HG03280 (cell line): Measurements from ENCODE around the gene MAP3K14.

Experiments used
- ATAC-seq: cut with Tn5 transposase; IDR thresholded peaks from one replicate; pipeline ENCODE4 v1.9.1; 2021; ENCODE audit warnings: mild to moderate bottlenecking, moderate library complexity; ENCODE audit not compliant: unreplicated experiment

The MAP3K14 gene

DNA sequence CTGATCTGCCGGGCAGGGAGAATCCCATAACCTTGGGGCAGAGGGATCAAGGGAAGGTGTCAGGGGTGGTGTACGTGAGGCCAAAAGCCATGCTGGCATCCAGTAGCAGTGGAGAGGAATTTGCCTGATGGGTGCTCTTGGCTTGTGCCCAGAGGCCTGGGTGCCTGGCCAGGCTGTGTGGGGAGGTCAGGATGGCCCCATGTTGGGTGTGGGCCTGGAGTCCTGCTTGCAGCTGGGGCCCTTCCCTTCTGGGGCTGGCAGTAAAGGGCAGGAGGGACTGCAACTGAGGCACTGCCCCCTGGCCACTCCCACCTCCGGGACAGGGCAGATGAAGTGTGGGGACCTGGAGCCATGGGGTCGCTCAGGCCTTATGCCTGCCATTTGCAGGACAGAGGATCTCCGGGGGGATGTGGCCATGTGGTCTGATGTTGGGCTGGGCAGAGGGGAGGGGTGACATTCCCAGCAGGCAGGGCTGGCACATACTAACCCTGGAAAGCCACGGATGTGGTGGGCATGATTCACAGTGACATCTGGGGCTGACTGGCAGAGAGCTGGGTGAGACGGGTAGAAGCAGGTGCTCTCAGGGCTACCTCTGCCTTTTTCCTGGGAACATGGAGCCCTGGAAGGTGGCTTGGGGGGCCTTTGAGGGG is 91.6 kb downstream of the MAP3K14 start:
- ATAC-seq, result no peak

DNA sequence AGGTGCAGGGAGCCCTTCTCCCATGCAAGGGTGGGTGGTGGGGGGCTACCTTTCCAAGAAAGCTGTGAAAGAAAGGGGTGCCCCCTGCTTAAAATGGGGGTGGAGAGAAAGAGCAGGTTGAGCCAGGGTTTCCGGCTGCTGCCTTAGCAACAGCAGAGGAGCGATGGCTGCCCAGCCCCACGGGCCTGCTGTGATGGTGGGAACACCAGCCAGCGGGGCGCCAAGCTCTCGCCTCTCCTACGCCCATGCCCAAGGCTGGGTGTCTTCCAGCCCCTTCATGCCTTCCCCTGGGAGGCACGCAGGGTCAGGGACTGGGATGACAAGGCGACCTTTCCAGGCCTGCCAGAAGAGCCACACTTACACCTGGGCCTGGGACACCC is 92.2 kb downstream of the MAP3K14 start:
- ATAC-seq, result no peak

DNA sequence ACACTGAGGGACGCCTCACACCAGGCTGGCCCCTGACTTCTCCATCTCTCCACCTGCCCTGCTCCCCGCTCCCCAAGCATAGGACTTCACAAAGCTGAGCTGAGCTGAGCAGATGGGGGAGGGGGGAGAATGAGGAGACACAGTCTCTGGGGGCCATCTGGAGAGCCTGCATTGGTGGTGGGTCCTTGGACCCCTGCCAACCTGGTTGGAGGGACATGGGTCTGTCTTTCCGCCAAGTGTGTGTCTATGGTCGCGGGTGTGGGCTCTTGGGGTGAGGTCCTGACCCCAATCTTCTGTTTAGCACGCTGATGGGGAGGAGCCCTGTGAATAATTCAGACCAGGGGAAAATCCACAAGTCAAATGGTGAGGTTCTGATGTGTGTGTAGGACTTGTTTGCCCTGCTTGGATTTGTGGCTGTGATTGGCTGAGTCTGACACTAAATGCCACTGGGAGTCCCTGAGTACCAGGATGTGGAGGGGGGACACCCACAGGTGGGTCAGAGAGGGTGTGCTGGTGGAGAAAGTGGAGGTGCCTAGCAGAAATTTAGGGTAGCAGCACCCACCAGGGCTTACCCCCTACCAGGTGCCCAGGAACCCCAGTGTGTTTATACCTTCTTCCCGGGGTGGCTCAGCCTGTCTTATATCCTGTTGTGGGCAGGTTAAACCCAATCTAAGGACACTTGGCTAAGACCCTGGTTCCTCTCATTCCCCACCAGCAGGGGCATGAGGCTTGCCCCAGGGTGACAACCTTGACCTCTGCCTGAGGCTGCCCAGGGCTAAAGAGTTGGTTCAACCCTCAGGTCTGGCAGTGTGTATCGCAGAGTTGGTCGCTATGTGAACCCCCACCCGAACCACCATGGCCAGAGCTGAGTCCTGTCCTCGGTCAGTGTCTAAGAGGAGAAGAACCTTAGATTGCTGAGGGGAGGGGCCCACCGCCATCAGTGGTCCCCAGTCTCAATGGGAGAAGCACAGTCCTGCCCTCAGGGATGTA is 93.0 kb downstream of the MAP3K14 start:
- no peak for ATAC-seq

DNA sequence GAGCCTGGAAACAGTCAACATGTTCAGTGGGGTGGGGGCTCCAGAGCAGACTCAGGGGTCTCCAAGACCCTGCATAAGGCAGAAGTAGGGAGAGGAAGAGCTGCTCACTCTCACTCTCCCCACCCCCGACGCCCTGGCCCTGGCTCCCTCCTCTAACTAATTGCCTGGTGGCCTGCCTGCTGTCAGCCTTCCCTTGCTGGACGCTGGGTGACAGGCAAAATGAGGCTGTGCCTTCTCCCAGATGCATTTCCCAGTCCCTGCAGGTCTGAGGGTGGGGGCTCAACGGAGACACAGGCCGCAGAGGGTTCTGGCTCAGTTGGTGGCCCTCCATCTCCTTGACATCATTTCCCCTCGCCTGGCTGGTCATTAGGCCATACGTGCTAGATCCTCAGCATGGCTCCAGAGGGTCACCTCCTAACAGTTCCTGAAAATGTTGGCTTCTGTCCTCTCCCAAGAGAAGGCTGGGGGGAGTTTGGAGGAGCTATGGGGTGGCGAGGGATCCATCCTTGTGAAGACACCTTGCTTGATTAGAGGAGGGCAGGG is 93.8 kb downstream of the MAP3K14 start:
- no peak for ATAC-seq

DNA sequence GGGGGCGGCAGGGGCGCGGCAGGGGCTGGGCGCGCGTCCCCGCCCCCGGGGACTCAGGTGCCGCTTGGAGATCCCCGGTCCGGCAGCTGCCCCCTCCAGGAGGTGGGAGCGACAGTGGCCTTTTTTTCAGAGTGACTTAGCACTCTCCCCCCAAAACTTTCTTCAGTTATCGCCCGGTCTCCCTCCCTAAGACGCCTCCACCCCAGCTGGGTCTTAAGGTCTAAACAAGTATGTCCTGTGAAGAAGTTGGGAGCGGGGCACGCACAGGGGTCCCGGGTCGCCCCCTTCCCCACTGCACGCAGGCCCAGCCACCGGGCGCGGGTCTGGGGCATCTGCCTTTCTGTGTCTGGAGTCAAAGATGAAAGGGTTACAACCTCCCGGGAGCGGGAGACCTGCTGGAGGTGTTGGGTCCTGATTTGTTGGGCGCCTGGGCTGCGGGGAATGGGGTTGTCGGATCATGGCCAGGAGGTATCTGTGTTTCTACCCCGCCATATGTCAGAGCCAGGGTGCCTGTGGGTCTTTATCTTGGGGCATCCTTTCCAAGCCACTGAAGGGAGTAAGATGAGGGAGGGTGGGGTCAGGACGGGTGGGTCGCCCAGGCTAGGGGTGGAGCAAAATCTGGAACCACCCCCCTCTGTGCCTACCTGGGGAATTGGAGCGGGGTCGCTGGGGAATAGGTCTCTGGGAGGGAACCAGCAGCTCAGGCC is 94.4 kb downstream of the MAP3K14 start:
- no peak for ATAC-seq

DNA sequence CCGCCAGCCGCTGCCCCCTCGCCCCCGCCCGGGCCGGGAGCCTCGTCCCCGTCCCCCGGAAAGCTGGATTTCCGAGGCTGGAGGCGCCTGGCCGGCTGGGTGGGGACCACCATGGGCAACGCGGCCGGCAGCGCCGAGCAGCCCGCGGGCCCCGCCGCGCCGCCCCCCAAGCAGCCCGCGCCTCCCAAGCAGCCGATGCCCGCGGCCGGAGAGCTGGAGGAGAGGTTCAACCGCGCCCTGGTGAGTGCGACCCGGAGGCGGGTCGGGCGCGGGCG is 94.9 kb downstream of the MAP3K14 start:
- no peak for ATAC-seq

DNA sequence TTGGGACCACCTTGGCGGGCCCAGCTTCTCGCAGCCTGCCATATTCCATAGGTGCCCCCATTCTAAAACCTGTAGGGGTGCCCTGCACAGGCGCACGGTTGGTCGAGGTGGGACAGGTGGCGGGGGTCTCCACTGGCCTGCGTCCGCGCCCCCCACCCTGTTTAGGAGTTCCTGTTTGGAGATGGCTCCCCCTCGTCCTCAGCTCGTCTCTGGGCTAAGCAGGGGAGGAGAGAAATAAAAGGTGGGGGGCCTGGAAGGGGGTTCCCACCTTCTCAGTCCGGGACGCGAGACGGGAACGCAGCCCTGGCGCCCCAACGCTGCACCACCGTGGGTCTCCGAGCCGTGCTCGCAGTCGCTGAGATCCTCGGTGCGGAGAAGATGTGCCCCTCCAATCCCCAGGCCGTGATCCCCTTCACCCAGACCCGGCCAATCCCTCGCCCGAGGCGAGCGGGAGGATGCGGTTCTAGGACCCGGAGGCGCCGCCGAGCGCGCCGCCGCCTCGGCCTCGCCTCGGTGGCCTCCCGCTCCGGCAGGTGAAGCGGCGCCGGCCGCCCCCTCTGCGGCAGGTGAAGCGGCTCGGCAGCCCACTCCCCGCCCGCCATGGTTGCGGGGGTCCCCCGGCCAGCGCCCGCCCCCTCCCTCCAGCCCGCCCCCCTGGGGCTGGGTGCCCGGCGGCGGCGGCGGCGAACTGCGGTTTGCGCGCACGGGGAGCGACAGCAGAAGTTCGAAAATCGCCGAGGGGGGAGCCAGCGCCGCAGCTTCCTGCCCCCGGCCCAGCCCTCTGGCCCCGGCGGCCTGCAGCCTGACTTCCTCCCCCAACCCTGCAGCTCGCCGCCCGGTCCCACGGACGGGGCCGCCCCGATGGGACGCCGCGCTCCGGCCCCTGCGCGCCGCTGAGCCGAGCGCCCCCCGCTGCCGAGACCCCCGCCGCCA is 95.5 kb downstream of the MAP3K14 start, which contains the start of gene FMNL1:
FMNL1 (plus strand) TSS at position 805 of the 933 bp plus-strand sequence. CDS start 240 bp downstream, outside the sequence.
- ATAC-seq, result no peak

DNA sequence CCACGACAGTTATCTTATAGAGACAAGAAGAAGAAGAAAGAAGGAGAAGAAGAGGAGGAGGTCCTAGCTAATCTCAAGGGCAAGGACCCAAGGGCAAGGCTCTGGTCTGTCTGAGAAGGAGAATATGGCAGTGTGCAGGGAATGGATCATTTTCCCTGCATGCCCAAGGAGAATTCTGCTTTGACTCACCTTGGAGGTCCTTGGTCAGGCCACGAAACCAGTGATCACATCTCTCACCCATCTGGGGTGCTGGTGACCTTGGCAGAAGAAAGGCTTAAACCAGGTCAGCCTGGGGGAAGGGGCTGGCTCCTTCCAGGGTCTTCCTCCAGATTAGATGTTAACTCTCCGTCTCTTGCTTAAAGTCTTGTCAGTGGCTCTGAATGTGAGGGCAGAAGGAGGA is 96.7 kb downstream of the MAP3K14 start:
- ATAC-seq, result no peak

DNA sequence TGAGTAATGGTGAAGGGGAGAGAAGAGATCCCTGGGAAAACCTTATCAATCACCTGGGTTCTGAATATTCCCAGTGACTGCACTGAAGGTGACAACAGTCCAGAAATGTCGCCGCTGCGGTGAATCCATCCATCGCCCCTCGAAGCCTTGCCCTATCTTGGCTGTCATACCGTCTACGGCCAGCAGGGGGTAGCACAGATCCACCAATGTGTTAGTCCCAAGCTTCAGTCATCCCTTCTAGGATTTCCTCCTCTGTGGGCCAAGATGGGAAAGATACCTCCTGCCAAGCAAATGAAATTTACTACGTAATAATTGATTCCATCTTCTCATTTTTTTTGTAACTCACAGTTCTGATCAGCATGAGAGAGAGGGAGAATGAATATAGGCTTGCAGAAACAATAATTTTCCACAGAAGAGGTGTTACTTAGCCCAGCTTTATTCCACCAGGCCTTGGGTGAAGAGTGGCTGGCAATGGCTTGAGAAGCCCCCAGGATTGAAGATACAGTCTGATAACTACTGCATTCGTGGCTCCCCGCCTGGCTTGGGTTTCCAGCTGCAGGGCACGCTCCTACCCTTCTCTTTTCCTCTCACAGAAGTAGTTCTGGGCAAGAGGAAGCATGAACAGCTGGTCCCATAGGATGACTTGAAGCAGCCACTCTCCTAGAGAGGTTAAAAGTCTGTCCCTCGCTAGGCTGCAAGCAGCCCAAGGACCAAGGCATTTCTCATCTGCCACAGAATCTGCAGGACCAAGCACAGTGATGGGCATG is 97.7 kb downstream of the MAP3K14 start:
- ATAC-seq, result no peak
